GM19397 (cell line): ENCODE results near the gene WDHD1.
"Not testable (repeated sequence)": the region's sequence is repeated elsewhere in the genome, so short reads cannot be mapped to it uniquely, and the experiment has no call there.

Source experiments
- ATAC-seq: cut with Tn5 transposase; IDR thresholded peaks from one replicate; pipeline ENCODE4 v1.9.1; 2021; ENCODE audit warnings: mild to moderate bottlenecking, moderate library complexity; ENCODE audit not compliant: unreplicated experiment

WDHD1 gene

GRCh38 chr14:55026793-55027561, at the start of gene WDHD1, which contains the start of gene SOCS4:
TSS of gene WDHD1 (minus strand) at chr14:55027099. CDS start at chr14:55026787, 312 bp downstream.
TSS of gene SOCS4 (plus strand) at chr14:55027236. CDS start at chr14:55043042, 15,806 bp downstream.
- ATAC-seq: peak; percentile 95

- no peak for ATAC-seq
Observed at GRCh38 chr14:55075628-55076175, 48.8 kb upstream of the WDHD1 start.

GRCh38 chr14:55074662-55075061, 47.8 kb upstream of the WDHD1 start:
- ATAC-seq: peak; percentile 41

GRCh38 chr14:55073856-55074255, 47.0 kb upstream of the WDHD1 start:
- ATAC-seq: no peak

- ATAC-seq: peak; percentile 50
Observed at GRCh38 chr14:55071870-55072640, 45.2 kb upstream of the WDHD1 start.

GRCh38 chr14:55070981-55071411, 44.1 kb upstream of the WDHD1 start:
- ATAC-seq: no peak

GRCh38 chr14:55066223-55066622, 39.3 kb upstream of the WDHD1 start:
- no peak for ATAC-seq

- ATAC-seq: no peak
Observed at GRCh38 chr14:55065411-55065810, 38.5 kb upstream of the WDHD1 start.

GRCh38 chr14:55064896-55065295, 38.0 kb upstream of the WDHD1 start:
- not testable (repeated sequence) for ATAC-seq

- no peak for ATAC-seq
Observed at GRCh38 chr14:55062517-55063351, 35.8 kb upstream of the WDHD1 start.

- no peak for ATAC-seq
Observed at GRCh38 chr14:55059333-55059732, 32.4 kb upstream of the WDHD1 start.

GRCh38 chr14:55057919-55058318, 31.0 kb upstream of the WDHD1 start:
- no peak for ATAC-seq

GRCh38 chr14:55054098-55054497, 27.2 kb upstream of the WDHD1 start:
- no peak for ATAC-seq

GRCh38 chr14:55053500-55053899, 26.6 kb upstream of the WDHD1 start:
- no peak for ATAC-seq

GRCh38 chr14:55053018-55053417, 26.1 kb upstream of the WDHD1 start:
- ATAC-seq: no peak

GRCh38 chr14:55052269-55052930, 25.5 kb upstream of the WDHD1 start:
- no peak for ATAC-seq

GRCh38 chr14:55051423-55052268, 24.7 kb upstream of the WDHD1 start, which contains the start of gene MAPK1IP1L:
TSS of gene MAPK1IP1L (plus strand) at chr14:55051647. CDS start at chr14:55061684, 10,037 bp downstream.
- peak; percentile 90 for ATAC-seq

GRCh38 chr14:55051165-55051422, 24.2 kb upstream of the WDHD1 start:
- peak; percentile 18 for ATAC-seq

GRCh38 chr14:55048900-55049436, 22.1 kb upstream of the WDHD1 start:
- ATAC-seq: no peak
